ENCODE measurements around the gene CAMTA1. TPM values are rescaled to one million over a fixed set of nuclear protein-coding genes. Genes with fewer than 3 reads are reported as not detected.
"Not testable (repeated sequence)": the region's sequence is repeated elsewhere in the genome, so short reads cannot be mapped to it uniquely, and the experiment has no call there.

Gene CAMTA1
- total RNA-seq, 1 donor from 2014 or later, result 38.1 TPM

DNA sequence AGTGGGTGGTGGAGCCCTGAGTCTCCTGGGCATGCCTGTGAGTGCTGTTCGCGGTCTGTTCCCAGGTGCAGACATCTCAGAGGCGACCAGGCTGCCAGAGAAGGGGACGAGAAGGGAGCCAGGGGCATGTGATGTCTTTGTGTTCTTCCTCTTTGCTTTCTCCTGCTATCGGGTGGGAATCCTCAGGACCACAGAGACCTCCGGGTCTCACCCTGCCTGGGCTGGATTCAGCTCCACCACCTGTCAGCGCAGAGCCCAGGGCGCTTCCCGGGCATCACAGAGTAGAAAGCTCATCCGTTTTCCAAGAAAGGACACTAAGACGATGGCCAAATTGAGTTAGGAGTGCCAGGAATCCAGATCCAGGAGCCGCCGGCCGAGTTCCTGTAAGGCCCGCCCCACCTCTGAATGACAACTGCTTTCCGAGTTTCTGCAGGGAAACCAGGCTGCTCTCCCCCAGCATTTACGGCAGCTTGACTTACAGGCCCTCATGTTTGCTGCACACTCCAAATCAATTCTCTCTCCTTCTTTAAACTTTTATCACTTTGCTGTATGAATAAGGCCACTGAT, 130.8 kb downstream of the CAMTA1 start:
- Histone ChIP-seq H3K4me1 (ENCODE audit: control insufficient read depth in 3 of 3, insufficient read depth in 3 of 3, low read length in 3 of 3) (peaks cover 6 to 23% (median 10%) of the 10 kb centered on the region in 3 donors), H3K9ac (ENCODE audit: low read depth in 1 of 3, low read length in 3 of 3) (no peak overlapping the region), H3K4me3 (ENCODE audit: low read length in 3 of 3) (no peak overlapping the region), H3K36me3 (ENCODE audit: control insufficient read depth in 3 of 3, insufficient read depth in 3 of 3, low read length in 3 of 3) (no peaks in the 10 kb centered on the region), H3K27ac (ENCODE audit: low read depth, low read length) (no peak overlapping the region), H3K27me3 (ENCODE audit: control insufficient read depth in 3 of 3, insufficient read depth in 3 of 3, low read length in 3 of 3) (peaks cover 2 to 44% (median 2%) of the 10 kb centered on the region in 3 donors), H3K9me3 (ENCODE audit: control insufficient read depth in 3 of 3, low read length in 3 of 3) (no peaks in the 10 kb centered on the region)

DNA sequence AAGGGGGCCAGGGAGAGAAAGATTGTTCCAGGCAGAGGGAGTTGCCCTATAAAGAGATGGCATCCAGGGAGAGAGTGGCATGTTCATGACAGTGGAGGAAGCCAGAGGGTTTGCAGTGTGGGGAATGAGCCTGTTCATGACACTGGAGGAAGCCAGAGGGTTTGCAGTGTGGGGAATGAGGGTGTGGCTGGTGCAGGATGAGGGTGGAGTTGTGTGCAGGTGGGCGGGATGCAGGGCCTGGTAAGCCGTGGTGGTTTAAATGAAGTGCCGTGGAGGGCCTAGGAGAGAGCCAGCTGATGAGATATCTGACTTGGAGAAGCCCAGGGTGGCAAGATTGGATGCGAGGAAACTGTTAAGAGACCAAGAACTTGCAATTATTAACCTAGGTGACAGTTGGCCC, 131.8 kb downstream of the CAMTA1 start:
- Histone ChIP-seq H3K4me1 (ENCODE audit: control insufficient read depth in 3 of 3, insufficient read depth in 3 of 3, low read length in 3 of 3) (peaks cover 6 to 16% (median 9%) of the 10 kb centered on the region in 3 donors), H3K36me3 (ENCODE audit: control insufficient read depth in 3 of 3, insufficient read depth in 3 of 3, low read length in 3 of 3) (no peaks in the 10 kb centered on the region), H3K27me3 (ENCODE audit: control insufficient read depth in 3 of 3, insufficient read depth in 3 of 3, low read length in 3 of 3) (peaks cover 0 to 36% (median 2%) of the 10 kb centered on the region in 3 donors), H3K9me3 (ENCODE audit: control insufficient read depth in 3 of 3, low read length in 3 of 3) (no peaks in the 10 kb centered on the region), H3K27ac (ENCODE audit: low read depth, low read length) (no peak overlapping the region), H3K9ac (ENCODE audit: low read depth in 1 of 3, low read length in 3 of 3) (no peak overlapping the region), H3K4me3 (ENCODE audit: low read length in 3 of 3) (no peak overlapping the region)

DNA sequence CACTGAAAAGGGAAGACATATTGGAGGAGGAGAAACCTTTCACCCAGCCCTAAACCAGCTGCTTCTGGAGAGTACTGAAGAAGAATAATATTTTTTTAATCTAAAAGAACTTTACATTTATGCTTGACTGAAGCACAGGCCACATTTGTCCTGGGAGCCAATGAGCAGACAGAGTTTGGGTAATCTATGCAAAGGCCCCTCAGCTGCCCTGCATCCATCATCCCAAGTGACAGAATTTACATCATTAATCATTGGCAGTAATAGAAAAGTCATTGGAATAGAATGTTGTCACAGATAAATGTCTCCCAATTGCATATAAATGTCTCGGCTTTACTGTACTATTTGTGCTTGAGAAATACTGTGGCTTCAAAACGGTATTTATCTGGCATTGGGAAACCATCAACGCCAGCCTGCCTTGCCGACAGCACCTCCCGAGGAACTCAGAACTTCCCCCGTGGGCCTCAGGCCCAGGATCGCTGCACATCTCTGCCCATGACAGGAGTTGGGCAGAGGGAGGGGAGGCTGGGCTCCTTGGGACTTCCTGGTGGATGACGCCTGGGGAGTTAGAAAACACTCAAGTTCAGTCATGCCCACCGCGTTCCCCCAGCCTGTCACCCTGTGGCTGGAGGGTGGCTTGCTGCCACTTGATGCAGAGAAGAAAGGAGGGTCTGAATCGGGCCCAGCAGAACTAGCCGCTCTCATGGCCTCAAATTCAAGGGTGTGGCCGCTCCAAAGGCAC, 133.1 kb downstream of the CAMTA1 start:
- H3K4me1 ChIP-seq (ENCODE audit: control insufficient read depth in 3 of 3, insufficient read depth in 3 of 3, low read length in 3 of 3), result peaks cover 11 to 16% (median 12%) of the 10 kb centered on the region in 3 donors
- H3K36me3 ChIP-seq (ENCODE audit: control insufficient read depth in 3 of 3, insufficient read depth in 3 of 3, low read length in 3 of 3), result no peaks in the 10 kb centered on the region
- H3K4me3 ChIP-seq (ENCODE audit: low read length in 3 of 3), result no peak overlapping the region
- H3K9ac ChIP-seq (ENCODE audit: low read depth in 1 of 3, low read length in 3 of 3), result no peak overlapping the region
- H3K9me3 ChIP-seq (ENCODE audit: control insufficient read depth in 3 of 3, low read length in 3 of 3), result no peaks in the 10 kb centered on the region
- H3K27ac ChIP-seq (ENCODE audit: low read depth, low read length), result no peak overlapping the region
- peaks cover 0 to 24% (median 2%) of the 10 kb centered on the region in 3 donors for H3K27me3 ChIP-seq (ENCODE audit: control insufficient read depth in 3 of 3, insufficient read depth in 3 of 3, low read length in 3 of 3)

DNA sequence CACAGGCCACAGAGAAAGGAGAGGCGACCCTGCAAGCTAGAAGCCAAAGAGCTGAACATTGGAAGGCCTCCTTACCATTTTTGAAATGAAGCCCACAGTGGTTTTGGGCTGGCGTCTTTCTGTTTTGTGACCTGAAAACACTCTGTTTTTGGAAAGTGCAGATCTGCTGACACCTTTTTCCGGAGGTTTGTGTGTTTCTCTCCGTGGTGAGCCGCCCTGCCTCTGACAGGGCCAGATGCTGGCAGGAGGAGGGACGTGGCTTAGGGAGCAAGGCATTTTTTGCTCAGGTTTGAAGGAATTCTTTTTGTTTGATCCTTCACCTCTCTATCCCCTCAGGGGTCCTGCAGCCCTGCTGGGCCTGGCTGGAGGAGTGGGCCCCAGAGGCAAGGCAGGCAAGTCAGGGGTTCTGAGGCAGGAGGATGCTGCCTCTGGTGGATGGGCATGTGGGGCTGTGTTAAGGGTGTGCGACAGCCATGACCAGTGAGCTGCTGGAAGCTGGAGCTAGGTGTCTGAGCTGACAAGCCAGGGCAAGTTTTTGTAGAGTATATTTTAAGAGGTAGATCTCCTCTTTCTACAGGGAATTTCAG, 133.8 kb downstream of the CAMTA1 start:
- peaks cover 0 to 19% (median 0%) of the 10 kb centered on the region in 3 donors for H3K27me3 ChIP-seq (ENCODE audit: control insufficient read depth in 3 of 3, insufficient read depth in 3 of 3, low read length in 3 of 3)
- no peaks in the 10 kb centered on the region for H3K36me3 ChIP-seq (ENCODE audit: control insufficient read depth in 3 of 3, insufficient read depth in 3 of 3, low read length in 3 of 3)
- no peak overlapping the region for H3K4me3 ChIP-seq (ENCODE audit: low read length in 3 of 3)
- no peak overlapping the region for H3K27ac ChIP-seq (ENCODE audit: low read depth, low read length)
- H3K9ac ChIP-seq (ENCODE audit: low read depth in 1 of 3, low read length in 3 of 3), result no peak overlapping the region
- peaks cover 11 to 19% (median 15%) of the 10 kb centered on the region in 3 donors for H3K4me1 ChIP-seq (ENCODE audit: control insufficient read depth in 3 of 3, insufficient read depth in 3 of 3, low read length in 3 of 3)
- H3K9me3 ChIP-seq (ENCODE audit: control insufficient read depth in 3 of 3, low read length in 3 of 3), result no peaks in the 10 kb centered on the region

DNA sequence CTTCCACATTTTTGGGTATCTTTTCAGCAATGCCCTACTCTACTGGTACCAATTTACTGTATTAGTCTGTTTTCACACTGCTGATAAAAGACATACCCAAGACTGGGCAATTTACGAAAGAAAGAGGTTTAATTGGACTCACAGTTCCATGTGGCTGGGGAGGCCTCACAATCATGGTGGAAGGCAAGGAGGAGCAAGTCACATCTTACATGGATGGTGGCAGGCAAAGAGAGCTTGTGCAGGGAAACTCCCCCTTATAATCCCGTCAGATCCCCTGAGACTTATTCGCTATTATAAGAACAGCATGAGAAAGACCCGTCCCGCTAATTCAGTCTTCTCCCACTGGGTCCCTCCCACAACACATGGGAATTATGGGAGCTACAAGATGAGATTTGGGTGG, 136.3 kb downstream of the CAMTA1 start:
- H3K4me1 ChIP-seq (ENCODE audit: control insufficient read depth in 3 of 3, insufficient read depth in 3 of 3, low read length in 3 of 3), result peaks cover 15 to 25% (median 16%) of the 10 kb centered on the region in 3 donors
- not testable (repeated sequence) for H3K9me3 ChIP-seq (ENCODE audit: control insufficient read depth in 3 of 3, low read length in 3 of 3); H3K9ac ChIP-seq (ENCODE audit: low read depth in 1 of 3, low read length in 3 of 3)

DNA sequence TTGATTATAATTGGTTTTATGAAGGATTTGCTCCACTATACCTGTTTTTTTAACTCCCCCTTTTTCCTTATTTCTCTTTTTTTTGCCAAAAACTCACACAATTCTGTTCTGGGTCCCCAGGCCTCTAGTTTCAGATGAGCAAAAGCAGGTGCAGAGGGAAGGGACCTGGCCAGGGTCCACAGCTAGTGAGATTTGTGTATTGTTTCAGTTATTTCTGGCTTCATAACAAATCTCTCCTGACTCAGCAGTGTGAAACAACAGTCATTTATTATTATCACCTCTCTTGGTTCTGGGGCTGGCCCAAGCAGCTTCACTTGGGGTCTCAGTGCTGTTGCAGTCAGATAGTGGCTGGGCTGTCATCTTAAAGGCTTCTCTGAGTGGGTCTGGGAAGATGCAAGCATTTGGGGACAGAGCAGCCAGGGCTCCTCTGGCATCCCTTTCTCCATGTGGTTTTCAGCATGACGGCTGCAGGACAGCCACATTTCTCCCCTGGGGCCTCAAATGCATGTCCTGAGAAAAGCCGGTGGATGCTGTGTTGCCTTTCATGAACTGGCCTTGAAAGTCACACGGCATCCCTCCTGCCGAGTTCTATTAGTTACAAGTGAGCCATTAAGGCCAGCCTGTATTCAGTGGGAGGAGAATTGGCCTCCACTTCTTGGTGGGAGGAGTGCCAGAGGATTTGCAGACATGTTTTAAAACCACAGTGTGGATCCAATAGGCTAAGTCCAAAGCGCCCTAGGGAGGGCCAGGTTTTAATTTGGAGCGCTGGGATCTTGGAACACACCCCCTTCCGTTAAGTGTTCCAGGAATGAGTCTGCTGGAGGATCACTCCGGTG, 137.1 kb downstream of the CAMTA1 start:
- H3K9ac ChIP-seq (ENCODE audit: low read depth in 1 of 3, low read length in 3 of 3), result no peak overlapping the region
- no peak overlapping the region for H3K4me3 ChIP-seq (ENCODE audit: low read length in 3 of 3)
- H3K4me1 ChIP-seq (ENCODE audit: control insufficient read depth in 3 of 3, insufficient read depth in 3 of 3, low read length in 3 of 3), result peaks cover 15 to 25% (median 16%) of the 10 kb centered on the region in 3 donors
- H3K36me3 ChIP-seq (ENCODE audit: control insufficient read depth in 3 of 3, insufficient read depth in 3 of 3, low read length in 3 of 3), result no peaks in the 10 kb centered on the region
- no peaks in the 10 kb centered on the region for H3K9me3 ChIP-seq (ENCODE audit: control insufficient read depth in 3 of 3, low read length in 3 of 3)
- H3K27me3 ChIP-seq (ENCODE audit: control insufficient read depth in 3 of 3, insufficient read depth in 3 of 3, low read length in 3 of 3), result peaks cover 0 to 2% (median 0%) of the 10 kb centered on the region in 3 donors
- no peak overlapping the region for H3K27ac ChIP-seq (ENCODE audit: low read depth, low read length)

More for the DNA sequence above, 136.3 kb downstream of the CAMTA1 start:
- not testable (repeated sequence) for H3K36me3 ChIP-seq (ENCODE audit: control insufficient read depth in 3 of 3, insufficient read depth in 3 of 3, low read length in 3 of 3); H3K27ac ChIP-seq (ENCODE audit: low read depth, low read length); H3K27me3 ChIP-seq (ENCODE audit: control insufficient read depth in 3 of 3, insufficient read depth in 3 of 3, low read length in 3 of 3); H3K4me3 ChIP-seq (ENCODE audit: low read length in 3 of 3)

DNA sequence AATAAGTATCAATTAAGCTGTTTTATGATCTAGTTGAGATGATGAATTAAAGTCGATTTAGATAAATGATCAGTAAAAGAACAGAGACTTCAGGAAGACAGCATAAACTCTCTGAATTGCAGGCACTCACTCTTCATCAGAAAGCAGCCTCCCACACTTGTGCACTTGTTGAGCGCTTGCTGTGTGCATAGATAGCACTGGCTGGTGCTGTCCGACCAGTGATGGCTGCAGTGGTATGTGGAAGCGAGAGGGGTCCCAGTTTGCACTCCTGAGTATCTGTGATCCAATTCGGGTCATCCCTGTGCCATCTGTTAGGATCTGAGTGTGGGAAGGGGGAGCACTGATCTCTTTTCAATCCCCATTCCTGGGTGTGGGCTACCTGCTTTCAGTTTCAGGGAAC, 137.8 kb downstream of the CAMTA1 start:
- Histone ChIP-seq H3K27ac (ENCODE audit: low read depth, low read length) (peak overlapping the region; percentile 1), H3K36me3 (ENCODE audit: control insufficient read depth in 3 of 3, insufficient read depth in 3 of 3, low read length in 3 of 3) (no peaks in the 10 kb centered on the region), H3K4me3 (ENCODE audit: low read length in 3 of 3) (no peak overlapping the region), H3K4me1 (ENCODE audit: control insufficient read depth in 3 of 3, insufficient read depth in 3 of 3, low read length in 3 of 3) (peaks cover 15 to 25% (median 16%) of the 10 kb centered on the region in 3 donors), H3K9ac (ENCODE audit: low read depth in 1 of 3, low read length in 3 of 3) (no peak overlapping the region), H3K27me3 (ENCODE audit: control insufficient read depth in 3 of 3, insufficient read depth in 3 of 3, low read length in 3 of 3) (no peaks in the 10 kb centered on the region), H3K9me3 (ENCODE audit: control insufficient read depth in 3 of 3, low read length in 3 of 3) (no peaks in the 10 kb centered on the region)

DNA sequence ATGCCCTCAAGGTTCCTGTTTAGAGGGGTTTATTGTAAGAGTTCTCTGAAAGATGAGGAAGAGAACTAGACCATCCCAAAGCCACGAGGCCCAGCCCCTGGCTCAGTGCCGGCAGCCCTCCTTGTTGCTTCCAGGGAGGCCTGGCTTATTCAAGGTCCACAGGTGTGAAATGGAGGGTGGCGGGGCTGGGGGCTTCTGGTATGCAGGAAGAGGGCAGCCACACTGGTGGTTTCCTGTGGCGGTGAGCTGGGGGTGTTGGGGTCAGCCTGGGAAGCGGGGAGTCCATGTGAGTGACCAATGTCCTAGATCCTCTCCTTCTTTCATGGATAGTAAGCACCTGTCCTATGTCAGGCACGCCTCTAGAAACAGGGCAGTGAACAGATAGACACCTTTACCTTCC, 138.2 kb downstream of the CAMTA1 start:
- Histone ChIP-seq H3K4me1 (ENCODE audit: control insufficient read depth in 3 of 3, insufficient read depth in 3 of 3, low read length in 3 of 3) (peaks cover 15 to 25% (median 16%) of the 10 kb centered on the region in 3 donors), H3K9me3 (ENCODE audit: control insufficient read depth in 3 of 3, low read length in 3 of 3) (no peaks in the 10 kb centered on the region), H3K36me3 (ENCODE audit: control insufficient read depth in 3 of 3, insufficient read depth in 3 of 3, low read length in 3 of 3) (no peaks in the 10 kb centered on the region), H3K27ac (ENCODE audit: low read depth, low read length) (peak overlapping the region; percentile 1), H3K9ac (ENCODE audit: low read depth in 1 of 3, low read length in 3 of 3) (no peak overlapping the region), H3K27me3 (ENCODE audit: control insufficient read depth in 3 of 3, insufficient read depth in 3 of 3, low read length in 3 of 3) (no peaks in the 10 kb centered on the region), H3K4me3 (ENCODE audit: low read length in 3 of 3) (no peak overlapping the region)

DNA sequence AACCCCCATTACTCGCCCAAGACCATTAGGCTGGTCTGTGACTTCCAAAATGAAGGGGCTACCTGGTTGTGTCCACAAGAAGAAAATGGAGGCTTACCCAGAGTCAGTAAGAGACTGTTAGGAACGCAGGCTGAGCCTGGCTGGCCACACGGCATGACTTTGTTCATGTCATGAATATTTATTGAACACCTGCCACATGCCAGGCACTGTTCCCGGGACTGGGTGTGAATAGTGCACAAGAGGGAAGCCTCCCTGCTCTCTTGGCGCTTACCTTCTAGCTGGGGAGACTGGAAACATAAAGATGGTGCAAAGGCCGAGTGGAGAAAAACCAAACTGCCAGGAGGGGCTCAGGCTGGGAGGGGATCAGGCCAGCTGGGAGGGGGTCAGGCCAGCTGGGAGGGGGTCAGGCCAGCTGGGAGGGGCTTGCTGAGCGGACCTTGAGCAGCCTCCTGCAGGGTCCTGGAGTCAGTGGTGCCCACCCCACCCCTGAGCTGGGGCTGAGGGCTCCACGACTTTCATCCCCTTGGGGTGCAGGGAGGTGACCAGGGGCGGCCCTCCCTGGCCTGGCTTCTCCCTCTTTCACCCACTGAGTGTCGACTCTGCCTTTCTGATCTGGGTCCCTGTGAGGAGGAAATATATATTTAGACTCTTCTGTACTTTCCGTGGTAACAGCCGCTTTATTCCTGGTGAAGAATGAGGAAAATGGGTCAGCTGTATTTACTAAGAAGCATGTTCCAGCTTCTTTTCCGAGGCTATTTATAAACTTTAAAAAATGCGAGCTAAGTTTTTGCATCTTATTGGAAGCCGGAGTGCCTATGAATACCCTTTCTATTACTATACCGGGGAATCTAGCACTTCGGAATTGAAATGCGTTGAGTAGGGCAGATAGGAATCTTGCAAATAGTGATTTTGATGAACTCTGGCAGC, 139.0 kb downstream of the CAMTA1 start:
- Histone ChIP-seq H3K9me3 (ENCODE audit: control insufficient read depth in 3 of 3, low read length in 3 of 3) (no peaks in the 10 kb centered on the region), H3K9ac (ENCODE audit: low read depth in 1 of 3, low read length in 3 of 3) (no peak overlapping the region), H3K27ac (ENCODE audit: low read depth, low read length) (peak overlapping the region; percentile 33), H3K4me1 (ENCODE audit: control insufficient read depth in 3 of 3, insufficient read depth in 3 of 3, low read length in 3 of 3) (peaks cover 15 to 25% (median 16%) of the 10 kb centered on the region in 3 donors), H3K27me3 (ENCODE audit: control insufficient read depth in 3 of 3, insufficient read depth in 3 of 3, low read length in 3 of 3) (no peaks in the 10 kb centered on the region), H3K4me3 (ENCODE audit: low read length in 3 of 3) (no peak overlapping the region), H3K36me3 (ENCODE audit: control insufficient read depth in 3 of 3, insufficient read depth in 3 of 3, low read length in 3 of 3) (no peaks in the 10 kb centered on the region)
